Fibroblast of pulmonary artery (primary cell): ENCODE measurements around the gene GNAZ.

Experiments
- DNase-seq: peaks from one replicate; pipeline ENCODE4 v3.0.0-alpha.2; 2010; ENCODE audit warnings: low read depth
- H3K4me3 ChIP-seq: replicated peaks from 2 replicates; pipeline ENCODE4 v1.5.1; 2011; ENCODE audit warnings: low read depth, mild to moderate bottlenecking, control low read depth, low read length, moderate library complexity
- TF ChIP-seq, protein P1 (sequence below): IDR thresholded peaks from 2 replicates; pipeline ENCODE4 v1.5.1; 2011; ENCODE audit warnings: mild to moderate bottlenecking, control low read depth, low read length, inconsistent platforms; ENCODE audit errors: missing control alignments

Gene GNAZ

DNA sequence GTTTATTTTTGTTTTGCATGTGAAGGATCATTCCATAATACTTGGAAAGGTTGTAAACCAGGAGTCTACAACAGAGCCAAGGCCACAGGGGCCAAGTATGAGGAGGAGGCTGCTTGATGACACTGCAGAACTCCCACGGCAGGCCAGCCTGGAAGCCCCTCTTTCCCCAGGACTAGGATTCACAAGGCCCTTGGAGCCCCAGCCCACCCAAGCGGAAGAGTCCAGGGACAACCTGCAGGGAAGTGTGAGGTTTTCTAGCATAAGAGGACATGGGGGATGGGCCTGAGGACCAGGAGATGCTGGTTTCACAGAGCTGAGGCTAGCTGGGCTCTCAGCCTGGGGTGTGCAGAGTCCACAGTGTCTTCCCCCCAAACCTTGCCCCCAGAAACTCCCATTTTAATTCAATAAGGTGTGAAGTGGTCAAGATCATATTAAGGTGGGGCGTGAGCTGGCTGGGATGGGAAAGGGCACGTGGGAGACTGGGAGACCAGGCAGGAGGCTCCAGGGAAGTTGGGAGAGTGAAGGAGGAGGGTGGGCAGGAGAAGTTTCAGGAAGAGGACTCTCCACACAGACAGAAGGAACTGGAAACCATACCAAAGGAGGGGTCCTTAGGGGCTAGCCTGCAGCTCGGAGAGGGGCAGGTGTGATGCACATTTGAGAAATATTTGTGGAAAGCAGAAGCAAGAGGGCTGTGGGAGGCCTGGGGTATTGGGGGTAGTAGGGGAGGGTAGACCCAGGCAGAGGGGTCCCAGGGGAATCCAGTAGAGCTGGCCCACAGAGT lies 12.4 kb downstream of the GNAZ start:
- no peak for DNase-seq
- H3K4me3 ChIP-seq: no peak overlapping the region
- TF ChIP-seq, protein P1, sequence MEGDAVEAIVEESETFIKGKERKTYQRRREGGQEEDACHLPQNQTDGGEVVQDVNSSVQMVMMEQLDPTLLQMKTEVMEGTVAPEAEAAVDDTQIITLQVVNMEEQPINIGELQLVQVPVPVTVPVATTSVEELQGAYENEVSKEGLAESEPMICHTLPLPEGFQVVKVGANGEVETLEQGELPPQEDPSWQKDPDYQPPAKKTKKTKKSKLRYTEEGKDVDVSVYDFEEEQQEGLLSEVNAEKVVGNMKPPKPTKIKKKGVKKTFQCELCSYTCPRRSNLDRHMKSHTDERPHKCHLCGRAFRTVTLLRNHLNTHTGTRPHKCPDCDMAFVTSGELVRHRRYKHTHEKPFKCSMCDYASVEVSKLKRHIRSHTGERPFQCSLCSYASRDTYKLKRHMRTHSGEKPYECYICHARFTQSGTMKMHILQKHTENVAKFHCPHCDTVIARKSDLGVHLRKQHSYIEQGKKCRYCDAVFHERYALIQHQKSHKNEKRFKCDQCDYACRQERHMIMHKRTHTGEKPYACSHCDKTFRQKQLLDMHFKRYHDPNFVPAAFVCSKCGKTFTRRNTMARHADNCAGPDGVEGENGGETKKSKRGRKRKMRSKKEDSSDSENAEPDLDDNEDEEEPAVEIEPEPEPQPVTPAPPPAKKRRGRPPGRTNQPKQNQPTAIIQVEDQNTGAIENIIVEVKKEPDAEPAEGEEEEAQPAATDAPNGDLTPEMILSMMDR: no peak

DNA sequence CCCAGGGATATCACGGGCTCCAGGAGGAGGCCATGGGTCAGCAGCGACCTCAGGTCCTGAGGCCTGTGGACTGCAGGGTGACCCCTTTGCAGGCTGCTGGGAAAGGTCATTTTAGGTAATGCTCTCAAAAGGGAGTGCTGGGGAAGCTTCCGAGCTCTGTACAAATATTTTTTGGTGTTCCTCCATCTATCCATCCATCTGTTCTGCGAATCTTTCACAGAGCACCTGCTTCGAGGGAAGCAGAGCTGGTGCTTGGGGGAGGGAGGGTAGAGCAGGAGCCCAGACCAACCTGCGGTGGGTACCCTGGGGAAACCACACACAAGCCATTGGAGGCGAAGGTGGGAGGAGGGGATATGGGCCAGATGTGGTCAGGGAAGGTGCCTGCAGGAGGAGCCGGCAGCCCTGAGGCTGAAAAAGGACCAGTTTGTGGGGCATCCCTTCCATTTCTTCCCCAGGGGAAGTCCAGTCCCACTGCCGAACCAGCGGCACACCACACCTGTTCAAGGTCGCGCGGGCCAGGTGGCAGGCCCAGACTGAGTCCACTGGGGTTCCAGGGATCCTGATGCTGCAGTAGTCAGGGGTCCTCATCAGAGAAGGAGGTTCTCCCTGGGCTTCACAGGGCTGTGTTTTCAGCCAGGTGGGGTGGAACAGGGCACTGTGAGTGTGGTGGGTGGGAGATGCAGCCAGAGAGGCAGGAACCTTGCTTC lies 13.1 kb downstream of the GNAZ start:
- no peak for DNase-seq
- no peak overlapping the region for H3K4me3 ChIP-seq
- TF ChIP-seq, protein P1: no peak

DNA sequence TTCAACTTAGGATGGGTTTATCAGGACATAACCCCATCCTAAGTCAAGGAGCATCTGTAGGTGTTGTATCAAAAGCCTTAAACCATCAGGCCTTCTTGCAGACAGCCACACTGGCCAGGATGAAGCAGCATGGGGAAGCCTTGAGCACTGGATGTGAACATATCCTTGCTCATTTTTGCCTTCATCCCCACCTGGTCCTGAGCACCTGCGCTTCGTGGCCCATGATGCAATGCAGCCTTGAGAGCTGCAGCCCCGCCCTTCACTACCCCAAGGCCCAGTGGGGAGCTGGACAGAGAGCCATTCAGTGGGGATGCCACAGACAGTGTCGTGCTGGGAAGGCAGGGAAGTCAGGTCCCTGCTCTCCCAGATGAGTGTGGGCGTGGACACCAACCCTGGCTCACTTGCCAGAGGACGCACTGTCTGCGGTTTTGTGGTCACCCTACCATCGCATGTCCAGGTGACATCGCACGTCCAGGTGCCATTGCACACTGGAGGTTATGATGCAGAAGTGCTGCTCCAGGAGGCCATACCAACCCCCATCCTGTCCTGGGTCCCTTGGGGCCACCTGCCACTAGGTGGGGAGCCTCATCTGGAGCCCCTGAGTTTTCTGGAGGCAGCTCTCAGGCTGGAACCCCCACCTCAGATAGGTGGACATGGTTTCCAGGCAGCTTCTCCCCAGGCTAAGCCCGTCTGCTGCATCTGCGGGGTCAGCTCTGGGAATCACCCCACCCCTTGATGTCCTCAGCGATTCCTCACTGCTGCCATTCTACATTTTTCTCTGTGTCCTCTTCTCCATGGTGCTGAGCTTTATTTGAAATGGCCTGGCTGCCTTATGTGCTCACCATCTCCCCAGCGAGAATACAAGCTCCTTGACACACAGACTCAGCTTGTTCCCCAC lies 14.4 kb downstream of the GNAZ start:
- no peak for DNase-seq
- TF ChIP-seq, protein P1: no peak
- H3K4me3 ChIP-seq: no peak overlapping the region

DNA sequence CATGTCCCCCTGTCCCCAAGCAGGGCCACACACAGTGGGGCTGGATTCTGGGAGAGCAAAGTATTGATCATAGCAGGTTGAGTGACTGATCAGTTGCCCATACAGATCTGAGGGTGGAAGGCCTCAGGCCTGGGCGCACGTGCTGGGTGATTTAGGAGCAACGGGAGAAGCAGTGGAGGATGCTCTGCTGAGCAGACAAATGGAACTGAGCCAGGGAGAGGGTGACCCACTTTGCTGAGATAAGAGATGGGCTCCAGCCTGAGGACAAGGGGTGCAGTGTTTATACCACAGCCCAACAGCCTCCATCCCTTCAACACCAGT lies 15.0 kb downstream of the GNAZ start:
- no peak overlapping the region for H3K4me3 ChIP-seq
- TF ChIP-seq, protein P1: no peak
- DNase-seq: no peak

DNA sequence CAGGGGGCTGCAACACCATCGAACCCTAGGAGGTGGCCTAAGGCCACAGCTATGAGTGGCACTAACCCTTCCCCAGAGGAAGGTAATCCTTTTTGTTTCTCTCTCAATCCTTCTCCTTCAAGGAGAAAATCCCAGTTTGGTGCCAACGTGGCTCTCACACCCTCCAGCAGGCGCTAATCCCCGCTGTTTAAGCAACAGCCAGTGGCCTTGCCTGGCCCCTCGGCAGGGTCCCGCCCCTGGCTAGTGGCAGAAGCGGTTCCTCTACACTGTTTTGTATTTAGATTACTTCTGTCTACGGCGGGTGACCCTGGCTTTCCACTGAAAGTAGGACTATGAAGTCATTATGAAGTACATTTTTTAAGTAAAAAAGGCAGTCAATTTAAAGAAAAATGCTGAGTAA lies 15.5 kb downstream of the GNAZ start:
- TF ChIP-seq, protein P1: no peak
- DNase-seq: no peak

DNA sequence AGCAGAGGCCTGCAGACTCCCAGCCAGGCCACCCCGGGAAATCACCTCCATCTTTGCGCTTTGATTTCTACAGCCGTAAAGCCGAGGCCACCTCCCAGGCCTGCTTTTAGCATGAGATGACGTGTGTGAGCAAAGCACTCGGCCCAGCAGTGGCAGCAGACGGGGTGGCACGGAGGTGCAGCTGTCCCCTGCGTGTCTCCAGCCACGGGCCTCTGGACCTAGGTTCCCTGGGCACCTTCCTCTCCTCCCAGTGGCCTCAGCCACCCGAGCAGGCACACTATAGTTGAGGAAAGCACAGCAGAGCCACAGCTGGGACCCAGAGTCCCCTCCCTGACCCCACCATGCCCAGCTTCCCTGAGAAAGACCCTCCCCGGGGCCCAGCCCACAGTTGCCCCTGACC lies 15.9 kb downstream of the GNAZ start:
- DNase-seq: no peak
- TF ChIP-seq, protein P1: no peak
- no peak overlapping the region for H3K4me3 ChIP-seq

More for the DNA sequence above, 15.5 kb downstream of the GNAZ start:
- no peak overlapping the region for H3K4me3 ChIP-seq
